ENCODE measurements around the gene BCAP31.

DNA sequence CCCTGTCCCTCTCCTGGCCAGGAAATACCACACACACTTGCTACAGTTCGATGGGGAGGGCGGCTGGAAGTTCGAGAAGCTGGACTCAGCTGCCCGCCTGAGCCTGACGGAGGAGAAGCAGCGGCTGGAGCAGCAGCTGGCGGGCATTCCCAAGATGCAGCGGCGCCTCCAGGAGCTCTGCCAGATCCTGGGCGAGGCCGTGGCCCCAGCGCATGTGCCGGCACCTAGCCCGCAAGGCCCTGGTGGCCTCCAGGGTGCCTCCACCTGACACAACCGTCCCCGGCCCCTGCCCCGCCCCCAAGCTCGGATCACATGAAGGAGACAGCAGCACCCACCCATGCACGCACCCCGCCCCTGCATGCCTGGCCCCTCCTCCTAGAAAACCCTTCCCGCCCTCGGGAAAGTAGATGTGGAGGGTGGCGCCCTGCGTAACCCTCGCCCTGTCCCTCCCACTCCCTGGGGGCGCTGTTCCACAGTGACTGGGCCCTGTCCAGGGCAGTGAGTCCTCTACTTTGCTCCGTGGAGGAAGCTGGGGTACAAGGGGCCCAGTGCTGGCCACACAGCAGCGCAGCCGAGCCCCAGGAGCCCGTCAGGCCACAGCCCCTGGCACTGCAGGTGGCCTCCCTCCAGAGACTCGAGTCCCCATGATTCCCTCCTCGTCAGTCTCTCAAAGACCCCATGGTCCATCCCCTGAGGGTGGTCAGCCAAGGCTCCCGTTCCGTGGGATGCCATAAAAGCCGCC, 19.5 kb upstream of the BCAP31 start:
- TF ChIP-seq, protein P1, sequence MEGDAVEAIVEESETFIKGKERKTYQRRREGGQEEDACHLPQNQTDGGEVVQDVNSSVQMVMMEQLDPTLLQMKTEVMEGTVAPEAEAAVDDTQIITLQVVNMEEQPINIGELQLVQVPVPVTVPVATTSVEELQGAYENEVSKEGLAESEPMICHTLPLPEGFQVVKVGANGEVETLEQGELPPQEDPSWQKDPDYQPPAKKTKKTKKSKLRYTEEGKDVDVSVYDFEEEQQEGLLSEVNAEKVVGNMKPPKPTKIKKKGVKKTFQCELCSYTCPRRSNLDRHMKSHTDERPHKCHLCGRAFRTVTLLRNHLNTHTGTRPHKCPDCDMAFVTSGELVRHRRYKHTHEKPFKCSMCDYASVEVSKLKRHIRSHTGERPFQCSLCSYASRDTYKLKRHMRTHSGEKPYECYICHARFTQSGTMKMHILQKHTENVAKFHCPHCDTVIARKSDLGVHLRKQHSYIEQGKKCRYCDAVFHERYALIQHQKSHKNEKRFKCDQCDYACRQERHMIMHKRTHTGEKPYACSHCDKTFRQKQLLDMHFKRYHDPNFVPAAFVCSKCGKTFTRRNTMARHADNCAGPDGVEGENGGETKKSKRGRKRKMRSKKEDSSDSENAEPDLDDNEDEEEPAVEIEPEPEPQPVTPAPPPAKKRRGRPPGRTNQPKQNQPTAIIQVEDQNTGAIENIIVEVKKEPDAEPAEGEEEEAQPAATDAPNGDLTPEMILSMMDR (IDR thresholded peaks at IDR 0.05), result peak in 1 of 6 experiments; percentile 16
- peak in 1 of 4 donors; percentile 18 for TF ChIP-seq POLR2A (IDR thresholded peaks at IDR 0.05)
